ENCODE data around the gene COX5B.

Gene COX5B

DNA sequence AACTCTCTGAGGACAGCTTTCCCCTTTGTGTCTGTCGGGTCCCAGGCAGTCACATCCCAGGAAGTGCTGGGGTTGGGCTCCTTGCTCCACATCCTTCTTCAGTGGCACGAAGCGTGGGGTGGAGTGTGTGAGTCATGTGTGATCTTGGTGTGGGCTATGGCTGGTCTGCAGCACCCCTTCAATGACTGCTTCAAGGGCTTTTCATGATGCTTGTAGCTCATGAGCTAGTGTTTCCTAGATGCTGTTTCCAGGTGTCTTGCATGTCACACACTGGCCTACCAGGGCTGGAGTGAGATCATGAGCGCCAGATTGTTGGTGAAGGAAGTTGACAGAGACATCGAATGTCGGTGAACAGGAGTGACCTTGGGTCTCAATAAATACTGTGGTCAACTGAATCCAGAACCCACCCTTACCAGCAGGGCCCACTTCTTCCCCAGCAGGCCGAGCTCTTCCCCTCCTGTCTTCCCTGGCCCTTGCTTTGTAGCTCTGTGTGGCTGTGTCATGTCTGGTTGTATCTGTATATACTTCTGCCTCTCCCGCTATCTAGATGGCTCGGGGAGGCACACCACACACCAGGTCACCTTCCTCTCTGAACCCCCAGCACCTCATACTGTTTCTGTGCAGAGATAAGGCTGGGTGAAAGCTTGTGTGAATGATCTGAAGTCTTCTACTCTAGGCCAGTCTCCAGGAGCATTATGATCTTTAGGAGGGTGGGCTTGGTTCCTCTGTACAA, 27.5 kb downstream of the COX5B start:
- H3K4me3 ChIP-seq (ENCODE audit: low read length) = no peak overlapping the region
- no peaks in the 10 kb centered on the region for H3K36me3 ChIP-seq (replicated peaks; ENCODE audit: insufficient read depth, low read length)
- no peak for DNase-seq
- no peak overlapping the region for H2AFZ ChIP-seq (ENCODE audit: low read length)
- TF ChIP-seq, protein P1, sequence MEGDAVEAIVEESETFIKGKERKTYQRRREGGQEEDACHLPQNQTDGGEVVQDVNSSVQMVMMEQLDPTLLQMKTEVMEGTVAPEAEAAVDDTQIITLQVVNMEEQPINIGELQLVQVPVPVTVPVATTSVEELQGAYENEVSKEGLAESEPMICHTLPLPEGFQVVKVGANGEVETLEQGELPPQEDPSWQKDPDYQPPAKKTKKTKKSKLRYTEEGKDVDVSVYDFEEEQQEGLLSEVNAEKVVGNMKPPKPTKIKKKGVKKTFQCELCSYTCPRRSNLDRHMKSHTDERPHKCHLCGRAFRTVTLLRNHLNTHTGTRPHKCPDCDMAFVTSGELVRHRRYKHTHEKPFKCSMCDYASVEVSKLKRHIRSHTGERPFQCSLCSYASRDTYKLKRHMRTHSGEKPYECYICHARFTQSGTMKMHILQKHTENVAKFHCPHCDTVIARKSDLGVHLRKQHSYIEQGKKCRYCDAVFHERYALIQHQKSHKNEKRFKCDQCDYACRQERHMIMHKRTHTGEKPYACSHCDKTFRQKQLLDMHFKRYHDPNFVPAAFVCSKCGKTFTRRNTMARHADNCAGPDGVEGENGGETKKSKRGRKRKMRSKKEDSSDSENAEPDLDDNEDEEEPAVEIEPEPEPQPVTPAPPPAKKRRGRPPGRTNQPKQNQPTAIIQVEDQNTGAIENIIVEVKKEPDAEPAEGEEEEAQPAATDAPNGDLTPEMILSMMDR (IDR thresholded peaks at IDR 0.05; ENCODE audit: low read length) = no peak
- no peak for TF ChIP-seq EZH2 (optimal IDR thresholded peaks at IDR 0.05; ENCODE audit: low read depth, low read length)
- TF ChIP-seq EZH2phosphoT487 (IDR thresholded peaks at IDR 0.05; ENCODE audit: low read length) = no peak
- no peak overlapping the region for H3K4me2 ChIP-seq (ENCODE audit: low read depth, low read length)
- H4K20me1 ChIP-seq (ENCODE audit: insufficient read depth, low read length) = no peaks in the 10 kb centered on the region
- no peaks in the 10 kb centered on the region for H3K9me2 ChIP-seq (replicated peaks; ENCODE audit: insufficient read depth, low read length)
- H3K9me3 ChIP-seq (replicated peaks; ENCODE audit: insufficient read depth, low read length) = no peaks in the 10 kb centered on the region
- H3K27me3 ChIP-seq (replicated peaks; ENCODE audit: insufficient read depth, low read length) = no peaks in the 10 kb centered on the region
- H3K4me1 ChIP-seq (ENCODE audit: low read length) = no peaks in the 10 kb centered on the region
- H3K27ac ChIP-seq (ENCODE audit: low read length) = no peak overlapping the region
- no peaks in the 10 kb centered on the region for H3K79me2 ChIP-seq (ENCODE audit: low read length)
- no peak overlapping the region for H3K9ac ChIP-seq (ENCODE audit: low read length)
- no peaks in the 10 kb centered on the region for H3F3A ChIP-seq (ENCODE audit: insufficient read depth, low read length)

DNA sequence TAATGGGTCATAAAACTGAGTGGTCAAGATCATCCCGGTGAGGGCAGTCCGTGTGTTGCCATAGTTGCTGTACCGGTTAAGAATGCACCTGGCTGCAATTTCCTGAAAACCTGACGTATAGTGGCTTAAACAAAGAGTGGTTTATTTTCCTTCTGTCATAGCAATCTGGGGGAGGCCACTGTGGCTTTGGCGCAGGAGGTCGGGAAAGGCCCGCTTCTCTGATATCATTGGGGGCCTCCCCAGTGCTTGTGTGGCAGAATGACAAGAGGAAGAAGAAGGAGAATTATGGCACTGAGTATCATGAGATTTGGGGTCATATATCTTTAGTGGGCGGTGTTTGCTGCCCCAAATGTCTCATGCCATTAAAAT, 28.0 kb downstream of the COX5B start:
- no peaks in the 10 kb centered on the region for H3F3A ChIP-seq (ENCODE audit: insufficient read depth, low read length)
- no peak for DNase-seq
- no peaks in the 10 kb centered on the region for H3K27me3 ChIP-seq (replicated peaks; ENCODE audit: insufficient read depth, low read length)
- H3K4me1 ChIP-seq (ENCODE audit: low read length) = no peaks in the 10 kb centered on the region
- no peak overlapping the region for H3K27ac ChIP-seq (ENCODE audit: low read length)
- H4K20me1 ChIP-seq (ENCODE audit: insufficient read depth, low read length) = no peaks in the 10 kb centered on the region
- H3K4me2 ChIP-seq (ENCODE audit: low read depth, low read length) = no peak overlapping the region
- H2AFZ ChIP-seq (ENCODE audit: low read length) = no peak overlapping the region
- no peaks in the 10 kb centered on the region for H3K9me2 ChIP-seq (replicated peaks; ENCODE audit: insufficient read depth, low read length)
- no peak overlapping the region for H3K9ac ChIP-seq (ENCODE audit: low read length)
- no peaks in the 10 kb centered on the region for H3K9me3 ChIP-seq (replicated peaks; ENCODE audit: insufficient read depth, low read length)
- H3K4me3 ChIP-seq (ENCODE audit: low read length) = no peak overlapping the region
- TF ChIP-seq EZH2 (optimal IDR thresholded peaks at IDR 0.05; ENCODE audit: low read depth, low read length) (no peak), EZH2phosphoT487 (IDR thresholded peaks at IDR 0.05; ENCODE audit: low read length) (no peak)
- TF ChIP-seq, protein P1 (IDR thresholded peaks at IDR 0.05; ENCODE audit: low read length) = no peak
- H3K79me2 ChIP-seq (ENCODE audit: low read length) = no peaks in the 10 kb centered on the region
- no peaks in the 10 kb centered on the region for H3K36me3 ChIP-seq (replicated peaks; ENCODE audit: insufficient read depth, low read length)

DNA sequence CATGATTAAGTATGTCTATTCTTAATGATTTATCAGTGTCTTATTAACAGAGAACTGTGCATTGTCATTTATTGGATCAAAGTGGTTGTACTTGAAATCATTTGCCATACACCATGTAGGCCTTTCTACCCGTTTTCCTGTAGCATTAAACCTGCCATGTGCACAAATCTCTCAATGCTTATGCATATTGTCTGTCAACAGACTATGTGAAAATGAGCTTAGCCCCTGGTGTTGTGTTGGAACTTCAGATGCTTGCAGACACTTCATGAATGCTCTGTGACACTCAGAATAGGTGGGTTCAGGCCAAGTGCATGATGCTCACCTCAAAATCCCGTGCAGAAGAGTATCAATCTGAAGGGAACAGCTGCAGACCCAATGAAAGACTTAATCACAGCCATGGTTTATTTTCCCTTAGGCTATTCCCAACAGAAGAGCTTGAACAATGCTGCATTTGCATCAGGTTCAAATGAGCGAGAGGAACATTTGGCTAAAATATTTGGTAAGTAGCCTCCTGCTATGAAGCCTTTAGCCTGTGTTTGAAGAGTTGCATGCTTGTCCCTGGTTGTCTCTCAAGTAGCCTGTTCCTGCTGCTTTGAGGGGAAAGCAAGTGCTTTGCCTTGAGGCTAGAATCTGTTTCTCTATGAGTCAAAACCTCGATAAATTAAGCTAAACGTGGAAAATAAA, 29.7 kb downstream of the COX5B start:
- H3K9me3 ChIP-seq (replicated peaks; ENCODE audit: insufficient read depth, low read length) = no peaks in the 10 kb centered on the region
- H2AFZ ChIP-seq (ENCODE audit: low read length) = no peak overlapping the region
- no peaks in the 10 kb centered on the region; the same call in 1 of the 2 replicates for H3K36me3 ChIP-seq (replicated peaks; ENCODE audit: insufficient read depth, low read length)
- no peaks in the 10 kb centered on the region for H3K4me1 ChIP-seq (ENCODE audit: low read length)
- no peak overlapping the region for H3K4me3 ChIP-seq (ENCODE audit: low read length)
- no peaks in the 10 kb centered on the region for H3K9me2 ChIP-seq (replicated peaks; ENCODE audit: insufficient read depth, low read length)
- no peaks in the 10 kb centered on the region for H4K20me1 ChIP-seq (ENCODE audit: insufficient read depth, low read length)
- H3K79me2 ChIP-seq (ENCODE audit: low read length) = no peaks in the 10 kb centered on the region
- no peak for TF ChIP-seq EZH2 (optimal IDR thresholded peaks at IDR 0.05; ENCODE audit: low read depth, low read length)
- no peak for TF ChIP-seq EZH2phosphoT487 (IDR thresholded peaks at IDR 0.05; ENCODE audit: low read length)
- TF ChIP-seq, protein P1 (IDR thresholded peaks at IDR 0.05; ENCODE audit: low read length) = no peak
- H3K9ac ChIP-seq (ENCODE audit: low read length) = no peak overlapping the region
- H3F3A ChIP-seq (ENCODE audit: insufficient read depth, low read length) = no peaks in the 10 kb centered on the region
- DNase-seq = no peak
- no peak overlapping the region for H3K27ac ChIP-seq (ENCODE audit: low read length)
- H3K27me3 ChIP-seq (replicated peaks; ENCODE audit: insufficient read depth, low read length) = no peaks in the 10 kb centered on the region
- no peak overlapping the region for H3K4me2 ChIP-seq (ENCODE audit: low read depth, low read length)

All from MM.1S (cell line).